CD4-positive, alpha-beta T cell treated with Interleukin-15 for 1 hour (primary cell): Measurements from ENCODE around the gene PCED1B.
"Not testable (repeated sequence)": the region's sequence is repeated elsewhere in the genome, so short reads cannot be mapped to it uniquely, and the experiment has no call there.

Source experiments
- DNase-seq: peaks from one replicate; pipeline ENCODE4 v3.0.0-alpha.2; 2020

The PCED1B gene

DNA sequence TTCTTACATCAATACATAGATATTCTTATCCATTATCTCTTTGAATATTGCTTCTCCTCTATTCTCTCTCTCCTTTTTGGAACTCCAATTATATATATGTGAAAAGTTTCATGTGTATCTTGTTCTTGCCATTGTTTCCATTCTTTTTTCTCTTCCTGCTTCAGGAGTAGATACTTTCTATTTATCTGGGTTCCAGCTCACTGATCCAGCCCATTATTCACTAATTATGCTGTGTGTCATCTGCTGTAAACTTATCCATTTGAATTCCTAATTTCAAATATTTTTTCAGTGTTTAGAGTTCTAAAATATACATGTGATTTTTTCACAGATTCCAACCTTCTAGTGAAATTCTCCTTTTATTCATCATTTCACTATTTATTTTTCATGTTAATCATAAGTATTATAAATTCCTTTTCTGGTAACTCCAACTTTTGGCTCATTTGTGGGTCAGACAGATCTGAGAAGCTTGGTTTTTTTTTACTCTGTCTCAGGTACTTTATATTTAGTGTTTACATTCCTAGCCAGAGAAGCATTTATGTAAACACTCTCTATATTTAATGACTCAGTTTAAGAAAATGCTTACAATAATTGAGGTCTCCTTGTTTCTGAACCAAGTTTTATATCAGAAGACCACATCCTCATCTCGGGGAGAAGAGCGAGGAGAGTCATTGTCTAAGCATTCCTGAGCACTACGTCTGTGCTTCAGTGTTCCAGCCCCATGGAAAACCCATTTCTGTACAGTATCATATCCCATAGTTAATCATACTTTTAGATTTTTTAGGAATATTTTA lies 16.2 kb downstream of the PCED1B start:
- DNase-seq, result no peak

DNA sequence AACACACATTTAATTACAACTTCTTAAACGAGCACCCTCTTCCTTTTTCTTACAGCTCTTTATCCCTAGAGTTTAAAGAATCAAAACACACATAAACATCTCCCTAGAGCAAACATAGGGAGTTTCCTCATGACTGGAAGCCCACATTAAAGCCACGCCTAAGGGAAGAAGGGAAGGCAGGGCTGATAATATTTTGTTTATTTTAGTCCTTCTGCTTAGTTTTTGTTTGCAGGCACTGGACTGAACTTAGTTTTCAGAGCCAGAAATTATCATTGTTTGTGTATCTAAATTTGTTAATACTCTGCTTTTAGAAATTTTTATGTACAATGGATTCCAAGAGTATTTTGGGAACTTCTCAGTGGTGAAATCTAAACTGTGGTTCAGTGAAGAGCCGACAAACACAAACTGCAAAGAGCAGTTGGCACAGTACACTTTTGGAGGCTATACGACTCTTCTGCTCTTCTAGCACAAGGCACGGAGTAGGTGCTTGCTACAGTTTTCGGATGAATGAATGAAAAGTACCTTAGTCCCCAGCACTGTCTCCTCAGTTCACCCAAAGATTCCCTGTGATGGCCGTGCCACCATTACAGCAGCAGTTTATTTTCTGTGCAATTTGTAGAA lies 18.0 kb downstream of the PCED1B start:
- DNase-seq, result no peak

DNA sequence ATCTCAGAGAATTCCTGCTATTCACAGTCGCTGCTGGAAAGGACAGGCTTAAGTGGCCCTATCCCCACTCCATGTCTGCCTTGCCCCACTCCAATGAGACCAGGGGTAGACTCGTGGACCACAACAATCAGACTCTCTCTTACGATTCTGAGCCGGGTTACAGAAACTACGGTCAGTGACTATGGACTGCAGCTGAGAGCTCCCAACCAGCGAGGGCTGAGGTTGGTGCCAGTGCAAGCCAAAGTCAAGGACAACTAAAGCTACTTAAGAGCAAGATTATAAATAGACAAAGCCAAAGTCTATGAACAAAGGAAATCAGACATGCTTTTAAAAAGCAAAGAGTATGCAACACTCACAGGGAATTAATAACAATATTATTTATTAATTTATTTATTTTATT lies 18.7 kb downstream of the PCED1B start:
- no peak for DNase-seq

DNA sequence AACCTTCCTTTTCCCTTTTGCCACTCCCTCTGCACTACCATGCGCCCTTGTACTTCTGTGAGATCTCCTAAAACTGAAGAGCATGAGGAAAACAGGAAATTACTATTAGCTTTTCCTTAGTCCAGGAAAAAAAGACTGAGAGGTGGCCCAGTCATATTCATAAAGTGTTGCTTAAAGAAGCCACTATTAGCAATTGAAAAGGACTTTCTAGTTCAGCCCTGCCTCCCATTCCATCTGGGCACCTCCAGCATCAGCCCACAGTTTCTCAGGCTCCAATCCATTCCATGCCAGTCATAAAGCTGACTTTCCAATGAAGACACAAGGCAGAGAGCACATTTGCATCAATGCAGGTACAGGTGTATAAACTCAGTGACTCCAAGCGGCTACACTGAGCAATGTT lies 20.2 kb downstream of the PCED1B start:
- DNase-seq, result no peak

DNA sequence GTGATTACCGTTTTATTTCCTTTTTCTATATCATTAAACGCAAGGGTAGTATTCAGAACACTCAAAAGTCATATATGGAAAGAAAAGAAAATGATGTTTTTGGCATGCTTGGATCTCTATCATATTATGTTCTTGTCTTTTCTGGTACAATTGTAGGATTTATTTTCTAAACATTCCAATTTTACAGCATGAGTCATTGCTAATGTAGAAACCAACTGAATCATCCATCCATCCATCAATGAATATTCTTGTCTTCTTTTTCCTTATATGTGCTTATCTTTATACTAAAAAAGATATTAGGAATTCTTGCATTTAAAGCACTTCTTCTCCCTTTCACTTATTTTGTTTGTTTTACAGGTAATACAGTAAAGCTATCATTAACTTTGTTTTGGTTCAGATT lies 20.7 kb downstream of the PCED1B start:
- no peak for DNase-seq

DNA sequence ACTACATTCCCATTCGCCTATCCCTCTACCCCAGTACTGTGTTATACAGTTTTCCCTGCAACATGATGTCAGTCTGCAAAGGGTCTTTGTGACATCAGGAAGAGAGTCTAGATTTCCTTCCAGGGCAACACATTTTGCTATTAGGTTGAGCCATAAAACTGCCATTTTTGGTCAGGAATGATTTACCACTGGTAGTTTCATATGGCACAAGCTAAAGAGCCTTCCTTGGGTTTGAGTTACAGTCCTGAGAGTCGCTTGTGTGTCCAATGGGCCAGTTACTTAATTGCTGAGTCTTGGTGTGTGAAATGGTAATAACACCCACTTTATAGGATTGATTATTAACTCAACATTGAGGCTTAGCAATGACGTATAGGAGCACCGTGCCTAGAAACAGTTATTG lies 23.0 kb downstream of the PCED1B start:
- no peak for DNase-seq

DNA sequence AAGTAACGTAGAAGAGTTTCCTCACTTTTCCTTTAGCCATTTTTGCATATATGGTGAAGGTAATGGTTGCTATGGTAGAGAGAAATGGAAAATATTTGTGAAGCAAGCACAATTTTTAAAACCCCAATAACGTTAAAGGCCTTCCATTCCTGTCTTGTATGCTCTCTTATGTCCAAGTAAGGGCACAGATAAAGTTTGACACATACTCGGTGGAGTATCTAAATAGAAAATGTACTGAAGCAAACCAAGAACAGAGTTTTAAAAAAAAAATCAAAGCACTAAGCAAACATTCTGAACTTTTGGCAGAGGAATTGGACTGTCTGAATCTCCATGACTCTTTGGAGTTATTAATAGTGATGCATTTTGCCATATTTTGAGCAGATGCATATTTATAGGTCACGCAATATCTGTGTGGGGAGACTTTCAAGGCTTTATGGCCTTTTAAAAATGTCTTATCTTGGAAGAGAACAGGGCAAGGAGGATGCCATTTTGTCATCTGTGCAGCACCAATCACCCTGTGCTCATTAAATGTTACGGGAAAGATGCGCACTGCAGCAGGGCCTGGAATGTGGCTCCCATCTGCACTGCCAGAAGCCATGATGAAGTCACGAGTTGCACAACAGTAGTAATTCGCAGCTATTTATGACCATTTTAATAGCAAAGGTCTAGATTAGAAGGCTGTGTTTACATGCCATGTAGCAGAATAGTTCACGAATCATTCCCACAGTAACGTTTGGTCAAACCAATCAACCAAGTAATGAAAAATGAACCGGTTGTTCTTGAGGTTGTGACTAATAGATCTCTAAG lies 23.6 kb downstream of the PCED1B start:
- DNase-seq, result no peak

DNA sequence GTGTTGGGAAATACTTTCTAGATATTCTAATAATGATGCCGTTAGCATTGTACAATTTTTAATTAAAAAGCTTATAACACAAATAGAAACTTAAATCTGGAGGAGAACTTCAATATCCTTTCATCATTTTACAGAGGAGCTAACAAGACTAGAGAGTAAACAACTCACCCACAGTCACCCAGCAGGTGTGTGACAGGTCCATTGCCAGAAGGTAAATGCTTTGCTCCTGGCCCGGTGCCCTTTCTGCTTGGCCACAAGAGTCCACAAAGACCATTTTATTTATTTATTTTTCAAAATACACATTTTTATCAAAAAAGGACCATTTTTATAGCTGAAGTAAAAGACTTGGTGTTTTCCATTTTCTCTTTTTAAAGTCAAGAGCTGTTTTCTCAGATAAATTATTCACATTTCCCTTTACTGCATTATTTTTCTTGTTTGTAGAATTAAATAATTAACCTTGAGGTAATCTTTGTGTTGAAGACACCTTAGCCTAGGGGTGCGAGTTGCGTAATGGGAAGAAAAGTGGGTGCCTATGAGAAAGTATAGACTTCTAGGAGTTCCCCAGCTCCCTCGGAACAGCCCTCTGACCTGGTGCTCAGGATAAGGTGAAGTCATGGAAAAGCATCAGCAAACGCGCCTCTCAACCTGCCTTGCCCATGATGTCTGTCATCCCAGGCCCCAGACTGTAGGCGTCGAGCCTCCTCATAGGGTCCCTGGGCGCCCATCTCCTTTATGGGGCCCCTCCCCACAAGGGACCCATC lies 26.7 kb downstream of the PCED1B start:
- DNase-seq, result no peak

DNA sequence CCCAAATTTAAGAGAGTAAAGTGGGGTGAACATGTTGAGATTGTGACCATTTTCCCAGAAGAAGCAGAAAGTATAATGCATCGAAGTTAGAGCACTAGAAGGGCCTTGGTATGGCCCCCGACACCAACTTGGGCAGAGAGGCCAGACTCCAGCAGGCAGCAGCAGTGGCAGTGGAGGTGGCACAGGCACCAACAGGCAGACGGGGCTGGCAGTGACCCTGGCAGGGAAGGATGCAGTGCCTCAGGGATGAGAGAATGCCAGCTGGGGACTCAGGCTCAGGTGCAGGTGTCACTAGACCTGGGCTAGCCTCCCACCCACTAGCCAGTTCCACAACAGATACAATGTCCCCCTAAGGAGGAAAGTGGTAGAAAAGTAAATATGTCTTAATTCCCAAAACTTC lies 28.0 kb downstream of the PCED1B start:
- no peak for DNase-seq

DNA sequence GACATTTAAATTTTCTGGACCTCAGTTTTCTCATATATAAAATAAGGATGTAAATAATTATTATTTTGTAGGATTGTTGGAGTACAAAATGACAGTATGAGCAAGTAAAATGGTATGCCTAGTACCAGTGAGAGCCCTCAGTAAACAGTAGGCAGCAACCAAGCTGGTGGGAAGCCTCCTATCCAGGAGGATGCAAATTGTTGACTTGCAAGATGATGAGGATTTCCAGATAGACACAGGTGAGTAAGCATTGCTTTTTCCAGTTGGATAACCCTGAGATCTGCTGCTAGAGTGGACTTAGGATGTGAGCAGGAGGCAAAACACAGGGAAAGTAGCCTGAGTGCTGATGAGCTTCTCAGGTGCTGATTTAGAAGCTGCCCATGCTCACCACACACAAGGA lies 28.5 kb downstream of the PCED1B start:
- DNase-seq, result no peak

DNA sequence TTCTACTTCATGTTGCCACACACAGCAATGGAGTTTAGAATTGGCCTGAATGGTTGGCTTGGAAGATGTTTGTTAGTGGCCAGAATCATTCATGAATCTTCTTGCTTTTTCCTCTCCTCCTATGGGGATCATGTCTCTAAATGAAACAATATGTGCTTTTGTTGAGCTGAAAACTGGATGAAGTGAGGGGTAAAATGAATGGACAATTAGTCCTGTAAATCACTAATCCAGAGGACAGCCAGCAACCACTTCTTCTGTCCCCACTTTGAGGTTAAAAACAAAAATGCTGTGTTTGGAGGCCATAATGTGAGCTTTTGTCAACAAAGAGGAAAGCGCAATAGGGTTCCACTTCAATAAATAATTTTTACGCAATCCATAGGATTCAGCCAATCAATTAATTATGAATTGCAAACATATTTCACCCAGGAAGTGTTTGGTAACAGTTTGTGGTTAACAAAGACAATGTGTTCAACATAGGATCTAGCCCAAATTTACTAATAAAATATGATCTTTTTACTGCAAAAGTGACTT lies 30.7 kb downstream of the PCED1B start:
- no peak for DNase-seq

DNA sequence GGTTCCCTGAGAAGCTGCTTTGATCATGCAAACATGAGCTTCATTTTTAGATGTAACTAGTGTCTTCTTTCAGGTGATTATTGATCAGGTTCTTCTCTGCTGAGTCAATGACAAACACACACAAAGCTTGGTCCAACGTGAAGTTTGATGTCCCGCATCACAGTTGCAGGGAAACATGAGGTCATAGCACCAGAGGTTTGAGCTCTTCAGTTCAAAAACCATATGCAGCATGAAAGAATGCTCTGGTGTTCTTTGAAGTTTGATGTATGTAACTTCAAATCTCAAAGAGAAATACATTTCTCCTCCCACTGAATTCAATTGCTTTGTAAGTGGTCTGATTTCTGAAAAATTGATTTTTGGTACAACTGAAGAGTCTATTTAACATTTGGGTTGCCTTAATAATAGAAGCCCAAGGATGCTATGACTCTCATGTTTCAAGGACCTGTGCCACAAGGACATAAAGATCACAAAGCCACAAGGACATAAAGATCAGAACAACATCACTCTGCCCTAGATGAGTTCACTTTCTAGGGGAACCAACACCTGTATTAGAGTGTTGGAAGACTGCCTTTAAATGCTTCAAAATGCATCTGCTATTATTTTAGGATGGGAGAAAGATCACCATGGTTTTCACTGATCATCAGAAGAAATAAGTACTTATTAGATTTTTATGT lies 31.4 kb downstream of the PCED1B start:
- DNase-seq, result no peak

DNA sequence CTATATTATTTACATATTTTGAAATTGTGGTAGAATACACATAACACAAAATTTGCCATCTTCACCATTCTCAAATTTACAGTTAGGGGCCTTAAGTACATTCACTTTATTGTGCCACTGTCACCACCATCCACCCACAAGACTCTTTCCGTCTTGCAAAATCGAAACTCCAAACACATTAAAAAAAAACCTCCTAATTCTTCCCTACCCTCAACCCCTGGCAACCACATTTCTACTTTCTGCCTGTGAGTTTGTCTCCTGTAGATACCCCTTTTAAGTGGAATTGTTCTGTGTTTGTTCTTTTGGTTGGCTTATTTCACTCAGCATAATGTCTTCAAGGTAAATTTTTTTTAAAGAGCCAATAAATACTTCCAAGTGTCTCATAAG lies 32.0 kb downstream of the PCED1B start:
- DNase-seq, result no peak

DNA sequence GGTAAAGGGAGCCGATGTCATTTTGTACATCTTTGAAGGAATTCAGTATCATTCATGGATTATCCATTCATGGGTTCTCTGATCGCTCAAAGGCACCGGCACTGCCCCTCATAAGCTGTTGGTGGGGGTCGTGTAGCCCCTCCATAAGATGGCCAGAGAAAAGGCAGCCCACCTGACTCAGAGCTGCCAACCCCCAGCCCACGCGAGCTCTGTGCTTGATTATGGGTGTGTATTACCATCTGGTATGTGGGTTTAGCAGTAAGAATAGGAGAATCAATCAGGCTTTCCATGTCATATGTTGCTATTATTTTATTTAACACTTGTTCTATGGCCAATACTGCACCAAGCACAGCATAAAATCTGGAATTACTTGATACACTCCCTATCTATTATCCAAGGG lies 32.4 kb downstream of the PCED1B start:
- no peak for DNase-seq

DNA sequence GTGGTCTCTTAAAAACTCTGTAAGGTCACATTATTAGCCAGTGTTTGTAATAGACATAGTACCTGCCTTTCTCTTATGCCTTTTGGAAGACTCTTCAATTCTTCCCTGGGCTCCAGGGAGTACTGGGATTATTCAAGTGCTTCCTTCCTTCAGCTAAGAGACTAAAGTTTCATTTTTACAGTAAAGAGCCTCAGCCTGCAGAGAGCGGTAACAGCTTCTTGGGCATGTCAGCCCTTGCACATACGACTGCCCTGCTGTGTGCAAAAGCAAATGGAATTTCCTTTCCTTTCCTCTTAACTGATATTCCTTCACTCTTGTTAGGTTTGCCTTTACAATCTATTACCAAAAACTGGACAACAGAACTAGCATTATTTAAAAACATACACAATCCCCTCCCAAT lies 33.3 kb downstream of the PCED1B start:
- DNase-seq, result no peak

DNA sequence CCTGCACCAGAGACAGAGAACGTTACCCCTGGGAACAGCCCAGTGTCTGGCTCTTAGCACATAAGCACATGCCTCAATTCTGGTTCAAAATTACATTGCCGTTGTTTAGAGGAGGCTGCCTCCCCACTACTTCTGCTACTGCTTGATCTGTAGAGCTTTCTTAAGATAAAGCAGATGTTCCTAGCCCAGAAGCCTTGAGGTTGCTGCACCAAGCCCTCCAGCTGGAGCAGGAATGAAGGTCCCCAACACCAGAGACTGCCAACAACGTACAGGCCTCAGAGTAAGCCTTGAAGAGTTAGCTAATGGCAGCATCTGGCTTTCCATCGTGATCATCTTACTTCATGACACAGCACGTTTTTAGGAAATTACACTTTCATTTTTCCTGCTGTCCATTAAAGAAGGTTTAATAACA lies 35.1 kb downstream of the PCED1B start:
- no peak for DNase-seq

DNA sequence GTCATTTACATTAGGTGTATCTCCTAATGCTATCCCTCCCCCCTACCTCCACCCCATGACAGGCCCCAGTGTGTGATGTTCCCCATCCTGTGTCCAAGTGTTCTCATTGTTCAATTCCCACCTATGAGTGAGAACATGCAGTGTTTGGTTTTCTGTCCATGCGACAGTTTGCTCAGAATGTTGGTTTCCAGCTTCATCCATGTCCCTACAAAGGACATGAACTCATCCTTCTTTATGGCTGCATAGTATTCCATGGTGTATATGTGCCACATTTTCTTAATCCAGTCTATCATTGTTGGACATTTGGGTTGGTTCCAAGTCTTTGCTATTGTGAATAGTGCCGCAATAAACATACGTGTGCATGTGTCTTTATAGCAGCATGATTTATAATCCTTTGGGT lies 37.9 kb downstream of the PCED1B start:
- DNase-seq, result not testable (repeated sequence)

DNA sequence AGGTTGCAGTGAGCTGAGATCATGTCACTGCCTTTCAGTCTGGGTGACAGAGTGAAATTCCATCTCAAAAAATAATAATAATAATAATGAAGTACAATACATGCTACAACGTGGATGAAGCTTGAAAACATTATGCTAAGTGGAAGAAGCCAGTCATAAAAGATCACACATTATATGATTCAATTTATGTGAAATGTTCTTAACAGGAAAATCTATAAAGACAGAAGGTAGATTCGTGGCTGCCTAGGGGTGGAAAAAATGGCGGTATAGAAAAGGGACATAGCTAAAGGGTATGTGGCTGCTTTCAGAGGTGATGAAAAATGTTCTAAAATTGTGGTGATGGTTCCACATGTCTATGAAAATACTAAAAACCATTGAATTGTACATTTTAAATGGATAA lies 41.3 kb downstream of the PCED1B start:
- no peak for DNase-seq

DNA sequence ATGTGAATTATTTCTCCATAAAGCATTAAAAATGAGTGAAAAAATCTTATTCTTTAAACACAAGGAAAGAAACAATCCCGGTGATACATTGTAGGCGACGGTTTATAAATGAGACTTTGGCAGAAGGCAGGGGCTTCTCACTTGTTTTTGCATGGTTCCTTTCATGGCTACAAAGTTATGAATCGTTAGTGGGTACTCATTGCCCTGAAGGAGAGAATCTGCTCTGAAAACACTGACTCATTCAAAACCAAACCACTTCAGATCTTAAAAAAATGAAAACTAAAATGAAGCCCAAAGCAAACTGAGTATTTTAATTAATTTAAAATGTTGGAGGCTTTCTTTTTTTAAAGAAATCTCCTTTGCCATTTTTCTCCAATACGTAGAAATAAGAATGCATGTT lies 41.7 kb downstream of the PCED1B start:
- no peak for DNase-seq

DNA sequence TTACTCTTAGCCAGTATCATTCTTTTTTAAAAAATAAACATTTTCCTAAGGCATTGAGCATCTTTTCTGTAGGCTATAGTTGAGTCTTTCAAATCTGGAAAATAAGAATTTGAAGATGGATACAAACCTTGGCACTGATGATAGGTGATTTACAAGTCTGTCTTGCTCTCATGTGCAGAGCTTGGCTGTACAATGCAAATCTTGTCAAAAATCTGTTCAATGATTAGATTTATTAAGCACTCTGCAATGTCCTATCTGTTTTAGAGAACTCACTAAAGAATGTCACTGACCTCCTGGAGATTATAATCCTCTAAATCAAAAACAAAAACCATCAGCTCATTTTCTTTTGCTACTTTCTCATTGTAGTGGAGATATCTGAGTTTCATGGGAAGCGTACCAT lies 43.2 kb downstream of the PCED1B start:
- DNase-seq, result no peak

DNA sequence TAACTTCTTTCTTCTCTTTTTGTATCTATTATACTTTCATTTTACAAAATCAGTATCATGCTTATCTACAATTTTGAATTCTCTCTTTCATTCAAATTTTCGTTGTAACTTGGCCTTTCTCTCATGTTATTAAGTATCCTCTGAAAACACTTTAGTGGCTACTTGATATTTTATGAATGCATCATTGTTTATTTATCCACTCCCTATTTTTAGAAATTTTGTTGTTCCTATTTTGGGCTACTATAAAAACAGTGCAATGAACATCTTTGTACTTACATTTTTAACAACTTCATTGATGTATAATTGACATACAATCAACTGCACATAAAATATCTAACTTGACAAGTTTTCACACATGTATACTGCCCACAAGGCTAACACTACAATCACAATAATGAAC lies 44.3 kb downstream of the PCED1B start:
- DNase-seq, result no peak

DNA sequence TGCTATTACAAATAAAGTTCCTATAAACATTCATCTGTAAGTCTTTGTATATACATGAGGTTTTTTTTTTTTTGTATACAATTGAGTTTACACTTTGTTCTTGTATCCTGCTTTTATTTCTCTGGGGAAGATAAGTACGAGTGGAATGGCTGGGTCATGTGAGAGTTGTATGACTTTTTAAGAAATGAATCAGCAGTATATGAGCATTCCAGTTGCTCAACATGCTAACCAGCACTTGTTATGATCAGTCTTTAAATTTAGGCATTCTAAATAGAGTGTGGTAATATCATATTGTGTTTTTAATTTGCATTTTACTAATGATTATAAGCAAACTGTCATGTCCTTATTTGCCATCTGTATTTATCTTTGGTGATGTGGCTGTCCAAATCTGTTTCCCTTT lies 45.0 kb downstream of the PCED1B start:
- no peak for DNase-seq

DNA sequence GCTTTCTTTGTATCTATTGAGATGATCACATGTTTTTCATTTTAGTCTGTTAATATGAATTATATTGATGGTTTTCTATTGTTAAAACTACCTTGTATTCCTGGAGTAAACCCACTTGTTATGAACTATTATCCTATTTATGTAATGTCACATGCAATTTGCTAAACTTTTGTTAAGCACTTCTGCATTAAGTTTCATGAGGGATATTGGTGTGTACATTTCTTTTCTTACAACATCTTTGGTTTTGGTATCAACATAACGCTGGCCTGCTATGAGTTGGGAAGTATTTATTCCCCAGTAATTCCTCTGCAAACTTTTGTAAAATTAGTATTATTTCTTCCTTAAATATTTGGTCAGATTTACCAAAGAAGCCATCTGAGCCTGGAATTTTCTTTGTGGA lies 46.8 kb downstream of the PCED1B start:
- DNase-seq, result no peak
